GM08714 (cell line): Measurements from ENCODE around the gene PKP4.

Source experiments
- H3K4me3 ChIP-seq: fragments of 200-500 bp; sonication (Bioruptor generic); 2 replicates; pipeline ENCODE4 v1.5.1; 2014; ENCODE audit warnings: mild to moderate bottlenecking, low read length, inconsistent platforms
- ZNF274 ChIP-seq: IDR thresholded peaks from 2 replicates; pipeline ENCODE4 v1.6.1; 2012; ENCODE audit warnings: mild to moderate bottlenecking, low read depth, low read length

Gene PKP4

DNA sequence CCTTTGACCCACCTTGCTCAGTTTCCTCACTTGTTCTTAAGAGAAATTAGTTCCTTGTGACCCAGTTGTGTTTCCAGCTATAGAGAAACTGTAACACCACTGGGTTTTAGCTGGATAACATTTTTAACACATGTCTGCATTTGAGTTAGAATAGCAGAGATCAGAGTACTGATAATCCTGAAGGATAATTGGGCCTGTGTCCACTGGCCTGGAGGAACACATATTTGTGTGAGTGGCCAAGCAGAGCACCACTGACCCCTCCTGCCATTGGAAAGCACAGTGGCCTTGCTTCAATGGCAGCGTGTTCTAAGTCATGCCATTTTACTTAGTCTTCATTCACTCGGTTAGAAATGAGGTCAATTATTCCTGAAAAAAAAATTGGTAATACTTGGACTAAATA is 42.6 kb downstream of the PKP4 start:
- H3K4me3 ChIP-seq, result no peak overlapping the region
- TF ChIP-seq ZNF274, result no peak

DNA sequence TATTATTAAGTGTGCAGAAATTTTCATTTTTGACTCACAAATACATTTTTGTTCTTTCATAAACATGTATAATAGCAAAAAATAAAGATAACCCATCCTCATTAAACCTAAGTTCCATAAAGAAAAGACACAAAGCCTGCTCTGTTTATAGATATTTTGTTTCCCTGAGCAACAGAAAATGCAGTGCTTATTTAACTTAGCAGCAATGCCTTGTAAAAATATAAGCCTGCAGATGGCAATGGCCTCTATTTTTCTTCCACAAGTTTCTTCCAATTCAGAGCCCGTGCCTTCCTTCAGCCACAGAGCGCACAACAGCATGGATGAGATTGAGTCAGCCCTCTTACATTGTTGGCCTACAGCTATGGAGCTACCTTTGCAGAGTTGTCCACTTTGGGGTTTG is 43.6 kb downstream of the PKP4 start:
- no peak for TF ChIP-seq ZNF274
- no peak overlapping the region for H3K4me3 ChIP-seq

GRCh38 chr2:158501301-158501700 is 44.5 kb downstream of the PKP4 start:
- no peak overlapping the region for H3K4me3 ChIP-seq
- no peak for TF ChIP-seq ZNF274

DNA sequence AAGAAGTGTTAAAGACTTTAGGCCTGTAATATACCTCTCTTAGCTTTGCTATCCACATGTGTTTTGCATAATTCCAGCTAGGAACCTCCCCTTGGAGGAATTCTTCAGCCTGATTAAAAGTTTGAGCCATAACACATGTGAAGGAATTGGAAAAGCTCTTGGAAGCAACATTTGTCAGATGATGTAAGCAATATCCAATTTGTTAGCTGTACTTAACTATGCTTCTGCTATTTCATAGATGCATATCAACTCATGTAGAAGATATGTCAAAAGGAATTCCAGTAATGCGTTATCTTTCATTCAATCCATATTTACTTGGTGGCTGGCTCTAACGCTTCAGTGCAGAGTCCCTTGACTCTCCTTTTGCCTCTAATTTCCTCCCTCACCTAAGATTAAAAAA is 46.2 kb downstream of the PKP4 start:
- TF ChIP-seq ZNF274, result no peak
- H3K4me3 ChIP-seq, result no peak overlapping the region

- no peak overlapping the region for H3K4me3 ChIP-seq
- TF ChIP-seq ZNF274, result no peak
These were observed 47.3 kb downstream of the PKP4 start for GRCh38 chr2:158504088-158504487.

- H3K4me3 ChIP-seq, result no peak overlapping the region
- no peak for TF ChIP-seq ZNF274
These were observed 48.7 kb downstream of the PKP4 start for GRCh38 chr2:158505448-158505934.

DNA sequence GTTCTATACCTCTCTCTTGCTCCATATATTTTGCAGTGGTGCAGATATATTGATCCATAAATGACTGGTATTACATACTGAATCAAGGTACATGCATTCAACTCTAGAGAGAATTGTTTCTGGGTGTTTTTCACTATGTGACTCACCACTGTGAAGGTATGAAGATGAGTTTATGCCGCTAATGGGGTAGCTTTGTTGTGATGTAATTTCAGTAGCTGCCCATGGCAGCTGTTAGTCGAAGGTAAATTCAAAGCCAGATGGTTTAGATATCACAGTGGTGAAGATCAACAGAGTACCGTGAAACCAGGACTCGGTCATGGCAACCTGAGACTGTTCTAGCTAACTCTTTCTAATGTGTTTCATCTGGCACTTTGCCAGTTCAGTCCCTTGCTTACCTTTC is 50.4 kb downstream of the PKP4 start:
- H3K4me3 ChIP-seq, result no peak overlapping the region
- TF ChIP-seq ZNF274, result no peak

DNA sequence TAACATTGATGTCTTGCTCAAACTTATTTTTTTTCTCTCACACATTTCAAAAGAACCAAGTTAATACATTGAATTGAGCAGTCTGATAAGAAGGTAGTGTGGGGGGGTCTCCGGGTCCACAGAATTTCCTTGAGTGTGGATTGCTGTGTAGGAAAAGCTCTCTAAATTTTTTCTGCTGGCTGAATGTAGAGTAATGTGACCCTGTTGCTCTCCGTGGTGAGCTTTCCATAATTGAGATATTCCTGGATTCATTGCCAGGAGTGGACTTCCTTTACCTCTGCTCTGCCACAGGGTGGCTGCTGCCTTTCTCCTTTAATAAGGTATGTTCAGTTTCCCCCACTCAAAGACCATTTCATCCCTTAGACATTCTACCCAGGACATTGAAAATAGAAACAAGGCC is 50.9 kb downstream of the PKP4 start:
- H3K4me3 ChIP-seq, result no peak overlapping the region
- no peak for TF ChIP-seq ZNF274

GRCh38 chr2:158509928-158510797 is 53.4 kb downstream of the PKP4 start:
- H3K4me3 ChIP-seq, result no peak overlapping the region
- TF ChIP-seq ZNF274, result no peak

- no peak overlapping the region for H3K4me3 ChIP-seq
- no peak for TF ChIP-seq ZNF274
These were observed 54.1 kb downstream of the PKP4 start for GRCh38 chr2:158510887-158511286.

DNA sequence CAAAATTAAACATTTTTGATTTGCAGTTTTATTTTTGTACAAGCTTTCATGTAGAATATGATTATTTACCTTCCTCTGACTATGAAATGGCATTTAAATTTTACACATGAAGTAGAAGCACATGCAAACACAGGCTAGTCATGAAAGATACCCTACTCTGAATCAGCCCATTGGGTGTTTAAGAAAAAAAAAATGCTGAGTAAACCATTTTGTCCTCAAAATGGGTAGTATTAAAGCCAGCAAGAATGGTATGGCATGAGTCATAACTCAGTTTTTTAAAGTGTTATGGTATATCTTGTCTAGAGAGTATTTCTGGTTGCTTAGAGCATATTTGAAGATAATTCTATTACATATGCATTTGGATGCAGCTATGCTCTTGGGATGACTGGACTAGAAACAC is 55.0 kb downstream of the PKP4 start:
- no peak for TF ChIP-seq ZNF274

DNA sequence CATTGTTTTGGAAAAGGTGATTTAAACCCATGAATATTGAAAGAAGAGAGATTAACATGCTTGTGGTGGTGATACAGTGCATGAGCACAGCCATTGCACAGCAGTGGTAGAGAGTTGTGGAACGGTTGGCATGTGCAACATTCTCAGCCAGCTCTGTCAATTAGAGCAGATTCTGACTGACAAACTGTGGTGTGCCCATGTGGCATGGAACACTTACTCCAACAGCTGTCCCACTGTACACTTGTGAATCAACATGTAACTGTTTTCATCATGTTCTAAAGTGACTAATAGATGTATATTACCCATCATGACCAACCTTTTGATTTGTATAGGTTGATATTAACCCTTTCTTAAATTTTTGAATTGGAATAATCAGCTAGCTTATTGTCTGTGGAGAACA is 55.6 kb downstream of the PKP4 start:
- TF ChIP-seq ZNF274, result no peak
- H3K4me3 ChIP-seq, result no peak overlapping the region

More for the DNA sequence above, 55.0 kb downstream of the PKP4 start:
- no peak overlapping the region for H3K4me3 ChIP-seq

DNA sequence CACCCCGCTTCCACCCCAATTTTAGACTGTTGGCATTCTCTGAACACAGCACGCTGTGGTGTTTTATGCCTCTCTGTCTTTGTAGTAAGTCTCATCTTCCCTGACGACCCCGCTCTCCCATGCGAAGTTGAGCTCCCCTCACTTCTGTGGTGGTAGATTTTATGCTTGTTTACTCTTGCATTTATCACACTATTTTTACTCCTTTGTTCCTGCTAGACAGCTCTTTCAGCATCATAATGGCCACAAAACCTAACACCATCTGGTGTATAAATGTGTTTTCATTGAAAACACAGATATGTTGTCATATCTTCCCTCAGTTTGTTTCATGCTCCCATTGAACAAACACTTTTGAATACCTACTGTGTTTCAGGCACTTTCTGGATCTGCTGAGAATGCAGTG is 57.1 kb downstream of the PKP4 start:
- H3K4me3 ChIP-seq, result no peak overlapping the region
- no peak for TF ChIP-seq ZNF274

DNA sequence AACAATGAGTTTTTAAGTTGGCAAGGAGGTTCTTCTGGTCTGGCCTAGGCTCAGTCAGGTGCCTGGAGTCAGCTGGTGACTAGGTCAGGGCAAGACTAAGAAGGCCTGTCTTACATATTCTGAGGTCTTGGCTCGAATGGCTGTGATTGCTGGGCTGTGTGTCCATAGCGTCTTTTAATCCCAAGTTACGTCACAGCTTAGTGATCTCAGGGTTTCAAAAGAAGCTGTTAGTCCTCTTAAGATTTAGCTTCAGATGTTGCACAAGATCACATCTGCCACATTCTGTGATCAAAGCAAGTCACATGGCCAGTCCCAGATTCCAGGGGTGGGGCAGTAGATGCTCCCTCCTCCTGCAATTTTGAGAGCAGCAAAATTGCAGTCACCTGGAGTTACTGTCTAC is 61.3 kb downstream of the PKP4 start:
- H3K4me3 ChIP-seq, result no peak overlapping the region
- no peak for TF ChIP-seq ZNF274

DNA sequence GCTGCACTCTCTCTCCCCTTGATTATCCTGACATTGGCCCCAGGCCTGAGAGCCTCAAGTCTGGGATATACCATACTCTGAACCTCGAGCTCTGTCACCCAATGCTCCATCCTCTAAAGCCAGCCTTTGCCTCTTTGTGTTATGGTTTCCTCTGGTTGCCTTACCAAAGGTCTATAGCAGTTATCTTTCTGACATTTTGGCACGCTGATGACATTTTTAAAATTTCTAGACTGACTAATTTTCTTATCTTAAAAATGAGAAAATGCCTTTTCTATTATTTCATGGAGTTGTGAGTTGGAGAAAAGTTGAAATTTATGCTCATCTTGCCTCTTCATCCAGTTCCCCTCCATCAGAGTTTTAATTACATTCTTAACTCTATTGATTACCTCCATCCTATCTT is 62.7 kb downstream of the PKP4 start:
- TF ChIP-seq ZNF274, result no peak
- no peak overlapping the region for H3K4me3 ChIP-seq
